GM11168 (cell line): ENCODE results near the gene TRAPPC1.

Experiments
- in situ Hi-C: fragments of 300-500 bp; cut with MboI; formaldehyde crosslinking; loops from one replicate; pipeline ENCODE4 v1.12.0; 2022; ENCODE audit warnings: low sequenced_read_pairs; ENCODE audit not compliant: unreplicated experiment

The TRAPPC1 gene

GRCh38 chr17:7882068-7882467 lies 49.7 kb downstream of the TRAPPC1 start:
- in situ Hi-C loops, result no loop called here

GRCh38 chr17:7881276-7882054 lies 50.3 kb downstream of the TRAPPC1 start:
- in situ Hi-C loops, result no loop called here
